ENCODE data around the gene PRPF19. TPM values are rescaled to one million over a fixed set of nuclear protein-coding genes. Genes with fewer than 3 reads are reported as not detected.

Gene PRPF19
- total RNA-seq, 5 donors from 2014 or later (not counting 1 experiment from before 2014, with no cell fraction given): 81.7 to 106 (median 96.9) TPM

DNA sequence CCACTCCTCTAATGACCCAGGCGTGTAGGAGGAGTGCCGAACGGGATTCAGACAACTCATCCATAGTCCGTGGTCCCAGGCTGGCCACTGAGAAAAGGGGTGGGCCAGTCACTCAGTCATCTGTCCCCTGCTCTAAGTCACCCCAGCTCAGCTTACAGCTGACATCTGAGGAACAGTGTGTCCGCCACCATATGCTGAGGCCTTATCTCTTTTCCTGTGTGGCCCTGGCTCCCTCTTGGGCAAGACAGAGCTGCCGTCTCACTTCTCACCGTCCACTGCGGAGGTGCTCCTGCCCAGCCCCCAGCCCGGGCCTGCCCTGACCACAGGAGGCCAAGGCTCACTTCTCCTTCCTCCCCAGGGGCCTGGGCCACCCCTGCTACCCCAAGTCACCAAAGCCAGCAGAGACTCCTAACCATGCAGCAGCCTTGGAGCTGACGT lies 57.7 kb downstream of the PRPF19 start:
- WGBS (ENCODE audit: insufficient coverage): 89% methylated on average over 10 of the region's 10 CpGs
- H3K4me1 ChIP-seq (ENCODE audit: control insufficient read depth in 1 of 2, extremely low read depth in 1 of 2, insufficient read depth in 2 of 2, low read length in 2 of 2): peaks cover 10 to 12% of the 10 kb centered on the region in 2 experiments
- H3K9me3 Mint-ChIP-seq: no peaks in the 10 kb centered on the region
- peaks cover 19 to 21% (median 19%) of the 10 kb centered on the region in 3 donors for H3K4me1 Mint-ChIP-seq
- no peak overlapping the region for H3K4me3 ChIP-seq (ENCODE audit: control insufficient read depth in 1 of 2, extremely low read depth in 1 of 2, low read length in 1 of 2)
- peaks cover 33% of the 10 kb centered on the region for H3K36me3 Mint-ChIP-seq
- DNase-seq: peak in 4 of 35 experiments; percentile 12 to 34 (median 22)
- no peak overlapping the region for H3K4me3 Mint-ChIP-seq
- no peaks in the 10 kb centered on the region for H3K27me3 Mint-ChIP-seq
- ATAC-seq (replicated peaks in 1 of 4): no peak
- ChIA-PET CTCF (no interaction called here), POLR2A (no interaction called here)
- no peak overlapping the region for H3K27ac Mint-ChIP-seq
- no peaks in the 10 kb centered on the region for H3K9me3 ChIP-seq
- H3K27me3 ChIP-seq (replicated peaks in 1 of 2; ENCODE audit: control insufficient read depth in 2 of 2, extremely low read depth in 1 of 2, insufficient read depth in 2 of 2, low read length in 1 of 2): no peaks in the 10 kb centered on the region
- no peak overlapping the region for H3K27ac ChIP-seq (ENCODE audit: low read length)
- peaks cover 19 to 37% of the 10 kb centered on the region in 2 donors for H3K36me3 ChIP-seq (ENCODE audit: control insufficient read depth in 2 of 2, extremely low read depth in 1 of 2, insufficient read depth in 1 of 2, low read length in 1 of 2)

DNA sequence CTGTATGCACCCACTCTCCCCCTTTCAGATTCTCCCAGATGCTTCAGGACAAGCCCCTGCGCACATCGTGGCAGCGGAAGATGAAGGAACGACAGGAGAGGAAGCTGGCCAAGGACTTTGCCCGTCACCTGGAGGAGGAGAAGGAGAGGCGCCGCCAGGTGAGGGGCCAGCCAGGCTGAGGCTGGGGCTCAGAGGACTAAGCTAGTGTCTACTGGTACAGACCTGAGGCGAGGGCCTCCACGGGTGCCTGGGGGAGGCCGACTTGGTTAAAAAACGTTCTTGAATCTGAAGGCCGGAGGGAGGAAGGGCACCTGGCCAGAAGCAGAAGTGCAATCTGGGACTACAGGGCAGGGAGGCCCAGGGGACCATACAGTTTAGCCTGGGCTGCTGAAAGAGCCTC lies 58.5 kb downstream of the PRPF19 start:
- ATAC-seq (replicated peaks in 1 of 4): no peak
- no peak for DNase-seq
- Histone ChIP-seq H3K27ac (ENCODE audit: low read length) (no peak overlapping the region), H3K36me3 (ENCODE audit: control insufficient read depth in 2 of 2, extremely low read depth in 1 of 2, insufficient read depth in 1 of 2, low read length in 1 of 2) (peaks cover 15 to 37% of the 10 kb centered on the region in 2 donors), H3K4me3 (ENCODE audit: control insufficient read depth in 1 of 2, extremely low read depth in 1 of 2, low read length in 1 of 2) (no peak overlapping the region), H3K4me1 (ENCODE audit: control insufficient read depth in 1 of 2, extremely low read depth in 1 of 2, insufficient read depth in 2 of 2, low read length in 2 of 2) (peaks cover 17 to 21% of the 10 kb centered on the region in 2 experiments), H3K27me3 (replicated peaks in 1 of 2; ENCODE audit: control insufficient read depth in 2 of 2, extremely low read depth in 1 of 2, insufficient read depth in 2 of 2, low read length in 1 of 2) (no peaks in the 10 kb centered on the region), H3K9me3 (no peaks in the 10 kb centered on the region)
- H3K36me3 Mint-ChIP-seq: peaks cover 29% of the 10 kb centered on the region
- H3K27me3 Mint-ChIP-seq: no peaks in the 10 kb centered on the region
- no peak overlapping the region for H3K27ac Mint-ChIP-seq
- CTCF ChIA-PET: no interaction called here
- 94% methylated on average over 12 of the region's 12 CpGs for WGBS (ENCODE audit: insufficient coverage)
- no peak overlapping the region for H3K4me3 Mint-ChIP-seq
- peaks cover 27 to 30% (median 27%) of the 10 kb centered on the region in 3 donors for H3K4me1 Mint-ChIP-seq
- POLR2A ChIA-PET: no interaction called here
- no peaks in the 10 kb centered on the region for H3K9me3 Mint-ChIP-seq

DNA sequence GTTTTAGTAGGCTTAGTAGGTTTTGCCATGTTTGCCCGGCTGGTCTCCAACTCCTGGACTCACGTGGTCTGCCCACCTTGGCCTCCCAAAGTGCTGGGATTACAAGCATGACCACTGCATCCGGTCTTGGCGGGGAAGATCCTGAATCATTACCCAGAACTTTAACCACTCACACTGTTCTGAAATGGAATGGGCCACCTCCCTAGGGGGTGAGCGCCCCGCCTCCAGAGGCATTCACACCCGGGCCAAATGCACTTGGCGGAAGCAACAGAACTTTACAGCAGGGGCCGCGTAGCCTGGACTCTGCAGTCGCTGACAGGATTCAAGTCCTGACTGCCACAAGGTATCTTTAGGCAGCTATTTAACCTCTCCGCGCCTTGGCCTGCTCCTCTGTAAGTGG lies 59.1 kb downstream of the PRPF19 start:
- DNase-seq: no peak
- H3K36me3 Mint-ChIP-seq: peaks cover 29% of the 10 kb centered on the region
- POLR2A ChIA-PET: no interaction called here

DNA sequence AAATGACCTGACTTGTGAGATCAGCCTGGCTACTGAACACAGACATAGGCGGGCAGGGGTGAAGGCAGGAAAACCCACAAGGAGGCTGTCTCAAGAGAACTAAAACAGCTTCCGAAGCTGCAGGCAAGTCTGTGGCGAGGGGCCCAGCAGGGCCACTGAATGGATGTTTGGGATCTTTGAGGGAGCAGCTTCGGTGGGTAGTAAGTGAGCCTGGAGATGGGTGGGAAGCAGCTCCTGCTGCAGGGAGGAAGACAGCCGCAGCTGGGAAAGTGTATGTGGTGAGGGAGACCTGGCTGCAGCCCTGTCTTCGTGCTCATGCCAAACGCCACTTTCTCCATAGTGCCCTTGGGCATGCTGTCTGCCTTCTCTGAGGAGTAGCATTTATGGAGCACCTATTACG lies 61.0 kb downstream of the PRPF19 start:
- no peaks in the 10 kb centered on the region for H3K9me3 Mint-ChIP-seq
- peaks cover 12% of the 10 kb centered on the region for H3K36me3 Mint-ChIP-seq
- H3K4me1 ChIP-seq (ENCODE audit: control insufficient read depth in 1 of 2, extremely low read depth in 1 of 2, insufficient read depth in 2 of 2, low read length in 2 of 2): peaks cover 20 to 40% of the 10 kb centered on the region in 2 experiments
- H3K27ac ChIP-seq (ENCODE audit: low read length): no peak overlapping the region
- peaks cover 42 to 53% (median 48%) of the 10 kb centered on the region in 3 donors for H3K4me1 Mint-ChIP-seq
- POLR2A ChIA-PET: no interaction called here
- H3K36me3 ChIP-seq (ENCODE audit: control insufficient read depth in 2 of 2, extremely low read depth in 1 of 2, insufficient read depth in 1 of 2, low read length in 1 of 2): peaks cover 10 to 25% of the 10 kb centered on the region in 2 donors
- H3K9me3 ChIP-seq: no peaks in the 10 kb centered on the region
- H3K27me3 ChIP-seq (replicated peaks in 1 of 2; ENCODE audit: control insufficient read depth in 2 of 2, extremely low read depth in 1 of 2, insufficient read depth in 2 of 2, low read length in 1 of 2): no peaks in the 10 kb centered on the region
- peak overlapping the region in 1 of 2 donors; percentile 49 for H3K27ac Mint-ChIP-seq
- peak overlapping the region in 1 of 3 donors; percentile 97 for H3K4me3 Mint-ChIP-seq
- no peaks in the 10 kb centered on the region for H3K27me3 Mint-ChIP-seq
- ATAC-seq (replicated peaks in 1 of 4): no peak
- WGBS (ENCODE audit: insufficient coverage): 84% methylated on average over 5 of the region's 8 CpGs
- no peak overlapping the region for H3K4me3 ChIP-seq (ENCODE audit: control insufficient read depth in 1 of 2, extremely low read depth in 1 of 2, low read length in 1 of 2)
- DNase-seq: no peak
- CTCF ChIA-PET: no interaction called here

More for the DNA sequence above, 59.1 kb downstream of the PRPF19 start:
- 76% methylated on average over 6 of the region's 13 CpGs for WGBS (ENCODE audit: insufficient coverage)
- Mint-ChIP-seq H3K27ac (no peak overlapping the region), H3K9me3 (no peaks in the 10 kb centered on the region), H3K4me1 (peaks cover 32 to 36% (median 33%) of the 10 kb centered on the region in 3 donors), H3K4me3 (no peak overlapping the region), H3K27me3 (no peaks in the 10 kb centered on the region)
- Histone ChIP-seq H3K4me3 (ENCODE audit: control insufficient read depth in 1 of 2, extremely low read depth in 1 of 2, low read length in 1 of 2) (no peak overlapping the region), H3K4me1 (ENCODE audit: control insufficient read depth in 1 of 2, extremely low read depth in 1 of 2, insufficient read depth in 2 of 2, low read length in 2 of 2) (peaks cover 20 to 27% of the 10 kb centered on the region in 2 experiments), H3K9me3 (no peaks in the 10 kb centered on the region), H3K27me3 (replicated peaks in 1 of 2; ENCODE audit: control insufficient read depth in 2 of 2, extremely low read depth in 1 of 2, insufficient read depth in 2 of 2, low read length in 1 of 2) (no peaks in the 10 kb centered on the region), H3K36me3 (ENCODE audit: control insufficient read depth in 2 of 2, extremely low read depth in 1 of 2, insufficient read depth in 1 of 2, low read length in 1 of 2) (peaks cover 15 to 37% of the 10 kb centered on the region in 2 donors), H3K27ac (ENCODE audit: low read length) (no peak overlapping the region)
- no peak for ATAC-seq (replicated peaks in 1 of 4)
- CTCF ChIA-PET: no interaction called here

DNA sequence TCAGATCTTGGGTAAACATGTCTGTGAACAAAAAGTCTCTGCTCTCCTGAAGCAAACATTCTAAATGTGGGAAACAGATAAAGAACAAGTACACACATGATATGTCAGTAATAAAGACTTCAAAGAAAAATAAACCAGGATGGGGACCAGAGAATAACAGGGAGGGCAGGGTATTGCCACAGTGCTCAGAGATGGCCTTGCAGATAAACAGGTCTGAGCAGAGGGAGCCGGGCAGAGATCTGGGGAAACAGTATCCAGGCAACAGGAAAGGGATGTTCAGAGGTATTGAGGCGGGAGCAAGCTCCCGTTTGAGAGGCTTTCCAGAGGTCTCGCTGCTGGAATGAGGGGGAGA lies 61.5 kb downstream of the PRPF19 start:
- DNase-seq (no peak), ATAC-seq (replicated peaks in 1 of 4) (no peak)
- peak overlapping the region; percentile 8 to 13 for H3K27ac Mint-ChIP-seq
- Histone ChIP-seq H3K4me1 (ENCODE audit: control insufficient read depth in 1 of 2, extremely low read depth in 1 of 2, insufficient read depth in 2 of 2, low read length in 2 of 2) (peaks cover 20 to 40% of the 10 kb centered on the region in 2 experiments), H3K4me3 (ENCODE audit: control insufficient read depth in 1 of 2, extremely low read depth in 1 of 2, low read length in 1 of 2) (no peak overlapping the region), H3K36me3 (ENCODE audit: control insufficient read depth in 2 of 2, extremely low read depth in 1 of 2, insufficient read depth in 1 of 2, low read length in 1 of 2) (peaks cover 10 to 20% of the 10 kb centered on the region in 2 donors), H3K27ac (ENCODE audit: low read length) (no peak overlapping the region), H3K27me3 (replicated peaks in 1 of 2; ENCODE audit: control insufficient read depth in 2 of 2, extremely low read depth in 1 of 2, insufficient read depth in 2 of 2, low read length in 1 of 2) (no peaks in the 10 kb centered on the region), H3K9me3 (no peaks in the 10 kb centered on the region)
- ChIA-PET CTCF (interaction anchor here in 1 of 2 donors (0.5 kb wide), 1 partner anchor 20 kb away, joined by 3 read pairs; no protein-coding TSS in a partner anchor), POLR2A (no interaction called here)
- H3K4me1 Mint-ChIP-seq: peaks cover 42 to 53% (median 48%) of the 10 kb centered on the region in 3 donors
- 82% methylated on average over 4 of the region's 4 CpGs for WGBS (ENCODE audit: insufficient coverage)
- no peaks in the 10 kb centered on the region for H3K9me3 Mint-ChIP-seq
- peak overlapping the region; percentile 69 to 97 (median 85) for H3K4me3 Mint-ChIP-seq
- peaks cover 9% of the 10 kb centered on the region for H3K36me3 Mint-ChIP-seq
- H3K27me3 Mint-ChIP-seq: no peaks in the 10 kb centered on the region

DNA sequence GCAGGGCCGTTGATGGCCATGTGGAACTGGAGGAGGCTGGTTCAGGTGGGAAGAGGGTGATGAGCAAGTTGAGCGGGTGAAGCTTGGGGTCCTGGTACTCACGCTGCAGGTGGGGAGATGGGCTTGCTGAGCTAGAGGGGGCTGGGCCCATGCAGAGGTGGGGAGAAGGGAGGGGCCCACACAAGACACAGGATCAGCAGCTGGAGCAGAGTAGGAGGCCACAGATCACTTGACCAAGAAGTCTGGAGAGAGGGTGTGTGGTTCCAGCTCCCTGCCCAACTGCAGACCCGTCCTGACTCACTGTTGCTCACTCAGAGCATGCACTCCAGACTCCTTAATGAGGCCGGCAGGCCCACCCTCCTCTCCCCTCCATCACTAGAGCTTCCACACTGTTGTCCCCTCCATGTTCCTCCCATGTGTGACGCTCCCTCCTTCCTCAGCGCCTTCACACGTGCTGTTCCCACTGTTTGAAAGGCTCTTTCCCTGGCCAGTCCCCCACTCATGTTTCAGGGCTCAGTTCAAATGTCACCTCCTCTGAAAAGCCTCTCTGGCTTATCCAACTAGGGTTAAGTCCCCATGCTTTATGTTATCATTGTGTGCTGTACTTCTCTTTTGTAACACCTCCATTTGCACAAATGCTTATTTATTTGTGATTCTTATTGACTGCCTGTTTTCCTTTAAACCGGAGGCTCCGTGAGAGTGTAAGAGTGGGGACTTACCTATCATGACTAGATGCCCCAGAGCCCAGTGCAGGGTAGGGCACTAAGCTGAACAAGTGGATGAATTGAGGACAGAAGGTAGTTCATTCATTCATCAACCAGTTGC lies 62.1 kb downstream of the PRPF19 start:
- DNase-seq: no peak
- Mint-ChIP-seq H3K36me3 (peaks cover 9% of the 10 kb centered on the region), H3K27me3 (no peaks in the 10 kb centered on the region), H3K4me1 (peaks cover 42 to 53% (median 48%) of the 10 kb centered on the region in 3 donors), H3K4me3 (peak overlapping the region; percentile 85 to 97 (median 89)), H3K27ac (peak overlapping the region; percentile 53 to 66), H3K9me3 (no peaks in the 10 kb centered on the region)
- POLR2A ChIA-PET: no interaction called here
- CTCF ChIA-PET: interaction anchor here (0.5 to 1.3 kb wide), 2 partner anchors 19 to 70 kb away, joined by 3 to 4 read pairs; partner anchors contain the start of gene TMEM109 (in 1 of the 2)
- WGBS (ENCODE audit: insufficient coverage): 65% methylated on average over 8 of the region's 10 CpGs
- Histone ChIP-seq H3K27ac (ENCODE audit: low read length) (no peak overlapping the region), H3K4me3 (ENCODE audit: control insufficient read depth in 1 of 2, extremely low read depth in 1 of 2, low read length in 1 of 2) (peak overlapping the region in 1 of 2 donors; percentile 81), H3K4me1 (ENCODE audit: control insufficient read depth in 1 of 2, extremely low read depth in 1 of 2, insufficient read depth in 2 of 2, low read length in 2 of 2) (peaks cover 20 to 40% of the 10 kb centered on the region in 2 experiments), H3K27me3 (replicated peaks in 1 of 2; ENCODE audit: control insufficient read depth in 2 of 2, extremely low read depth in 1 of 2, insufficient read depth in 2 of 2, low read length in 1 of 2) (no peaks in the 10 kb centered on the region), H3K9me3 (no peaks in the 10 kb centered on the region), H3K36me3 (ENCODE audit: control insufficient read depth in 2 of 2, extremely low read depth in 1 of 2, insufficient read depth in 1 of 2, low read length in 1 of 2) (peaks cover 10 to 16% of the 10 kb centered on the region in 2 donors)
- ATAC-seq (replicated peaks in 1 of 4): no peak

All from T-cell (primary cell).